Sigmoid colon (tissue), 4 donors: Measurements from ENCODE around the gene EGLN3.

Source experiments
- CTCF ChIP-seq, 4 experiments: fragments of 450-650 bp in 3 of 4; fragments of 200-600 bp in 1 of 4; IDR thresholded peaks; one replicate each; pipeline ENCODE4 v1.5.1; 2016 to 2019; ENCODE audit warnings: antibody characterized with exemption in 4 of 4, mild to moderate bottlenecking in 3 of 4, moderate library complexity in 2 of 4
- POLR2A ChIP-seq, 2 donors: fragments of 450-650 bp; IDR thresholded peaks; one replicate each; pipeline ENCODE4 v1.6.1; 2016; ENCODE audit warnings: antibody characterized with exemption in 2 of 2, mild to moderate bottlenecking in 2 of 2, moderate library complexity in 2 of 2
- POLR2AphosphoS5 ChIP-seq, 4 donors: sonication (generic); formaldehyde crosslinking; IDR thresholded peaks; one replicate each; pipeline ENCODE4 v1.6.1; 2017; ENCODE audit warnings: antibody characterized with exemption in 4 of 4

GRCh38 chr14:33911046-33911445 is 39.8 kb downstream of the EGLN3 start:
- TF ChIP-seq CTCF (IDR thresholded peaks at IDR 0.05) (no peak), POLR2AphosphoS5 (IDR thresholded peaks at IDR 0.05) (no peak), POLR2A (IDR thresholded peaks at IDR 0.05) (no peak)
